Common myeloid progenitor, CD34-positive (primary cell): Measurements from ENCODE around the gene VEGFB.
"Not testable (repeated sequence)": the region's sequence is repeated elsewhere in the genome, so short reads cannot be mapped to it uniquely, and the experiment has no call there.

ENCODE experiments used
- CTCF ChIA-PET: fragments of 350-600 bp; sonication (Branson Sonifier 250); formaldehyde crosslinking; loops from one replicate; lab custom pipeline; 2021; ENCODE audit warnings: antibody characterized with exemption; lab: Charles Lee
- POLR2A ChIA-PET: fragments of 350-600 bp; sonication (Branson Sonifier 250); formaldehyde crosslinking; loops from one replicate; lab custom pipeline; 2021; ENCODE audit warnings: antibody characterized with exemption; lab: Charles Lee
- DNase-seq, 3 donors: peaks; one replicate each; pipeline versions ENCODE4 v3.0.0 to v3.0.0-alpha.2; 2013
- H3K27ac ChIP-seq, 2 experiments: 1 replicate in 1 of 2; 2 replicates in 1 of 2; pipeline ENCODE4 v1.7.0; 2013; ENCODE audit warnings: inconsistent platforms in 2 of 2, low read length in 2 of 2, mild to moderate bottlenecking in 2 of 2, low read depth in 1 of 2, moderate library complexity in 1 of 2; ENCODE audit not compliant: severe bottlenecking in 2 of 2, insufficient read depth in 1 of 2, poor library complexity in 1 of 2
- H3K27me3 ChIP-seq, 5 experiments: replicated peaks in 2 of 5; 1 replicate in 3 of 5; 2 replicates in 2 of 5; pipeline versions ENCODE4 v1.6.1 to v1.7.0; 2013; ENCODE audit warnings: low read length in 4 of 5, mild to moderate bottlenecking in 2 of 5, moderate library complexity in 2 of 5, inconsistent platforms in 1 of 5; ENCODE audit not compliant: insufficient read depth in 5 of 5, control insufficient read depth in 4 of 5
- H3K36me3 ChIP-seq, 4 experiments: 1 replicate in 2 of 4; 2 replicates in 2 of 4; pipeline versions ENCODE4 v1.6.1 to v1.7.0; 2013; ENCODE audit warnings: low read length in 3 of 4, control low read depth in 1 of 4, mild to moderate bottlenecking in 1 of 4; ENCODE audit not compliant: control insufficient read depth in 4 of 4, insufficient read depth in 4 of 4
- H3K4me1 ChIP-seq, 4 experiments: 1 replicate in 3 of 4; 2 replicates in 1 of 4; pipeline versions ENCODE4 v1.6.1 to v1.7.1; 2013; ENCODE audit warnings: low read length in 3 of 4, mild to moderate bottlenecking in 3 of 4, control low read depth in 1 of 4, inconsistent platforms in 1 of 4, moderate library complexity in 1 of 4; ENCODE audit not compliant: control insufficient read depth in 4 of 4, insufficient read depth in 4 of 4; ENCODE audit errors: control extremely low read depth in 1 of 4
- H3K4me3 ChIP-seq, 7 experiments: 1 replicate in 4 of 7; 2 replicates in 3 of 7; pipeline versions ENCODE4 v1.5.1 to v1.7.0; 2013; ENCODE audit warnings: mild to moderate bottlenecking in 7 of 7, low read length in 6 of 7, moderate library complexity in 6 of 7, inconsistent platforms in 2 of 7, low read depth in 2 of 7, control low read depth in 1 of 7; ENCODE audit not compliant: insufficient read depth in 4 of 7, control insufficient read depth in 1 of 7; ENCODE audit errors: extremely low read depth in 1 of 7
- H3K9me3 ChIP-seq, 5 experiments: 1 replicate in 4 of 5; 2 replicates in 1 of 5; pipeline versions ENCODE4 v1.6.1 to v1.7.1; 2013; ENCODE audit warnings: low read length in 4 of 5, mild to moderate bottlenecking in 2 of 5, inconsistent platforms in 1 of 5, low read depth in 1 of 5, moderate library complexity in 1 of 5; ENCODE audit not compliant: control insufficient read depth in 4 of 5, insufficient read depth in 2 of 5; ENCODE audit errors: control extremely low read depth in 1 of 5
- WGBS: methylation state at CpG from one replicate; pipeline ENCODE4 v1.1.5; 2013; ENCODE audit not compliant: insufficient coverage; 5-methylcytosine and 5-hydroxymethylcytosine counted together

Gene VEGFB

GRCh38 chr11:64244966-64245365, 10.6 kb downstream of the VEGFB start:
- DNase-seq: no peak
- WGBS: 54% methylated on average over 3 of the region's 6 CpGs
- H3K4me1 ChIP-seq: peaks cover 2 to 75% (median 72%) of the 10 kb centered on the region in 4 experiments
- peak overlapping the region in 6 of 7 experiments; percentile 2 to 98 (median 86) for H3K4me3 ChIP-seq
- no peaks in the 10 kb centered on the region for H3K9me3 ChIP-seq
- peaks cover 0 to 20% (median 12%) of the 10 kb centered on the region in 4 experiments for H3K36me3 ChIP-seq
- H3K27ac ChIP-seq: peak overlapping the region; percentile 46 to 75
- H3K27me3 ChIP-seq: no peaks in the 10 kb centered on the region
- ChIA-PET CTCF (interaction anchor here (0.7 to 12.2 kb wide), 12 partner anchors 10 to 110 kb away, joined by 3 to 177 read pairs (median 4); partner anchors contain the start of genes CATSPERZ, FERMT3 and VEGFB), POLR2A (interaction anchor here (0.6 to 7.6 kb wide), 7 partner anchors 15 to 498 kb away, joined by 3 to 74 read pairs (median 4); partner anchors contain the start of genes DNAJC4, FERMT3, NUDT22 and STIP1)

- H3K4me3 ChIP-seq: peak overlapping the region in 6 of 7 experiments; percentile 52 to 98 (median 86)
- H3K36me3 ChIP-seq: peaks cover 0 to 20% (median 12%) of the 10 kb centered on the region in 4 experiments
- H3K4me1 ChIP-seq: peaks cover 2 to 74% (median 72%) of the 10 kb centered on the region in 4 experiments
- peak overlapping the region; percentile 46 to 75 for H3K27ac ChIP-seq
- 0% methylated on average over 3 of the region's 6 CpGs for WGBS
- H3K9me3 ChIP-seq: no peaks in the 10 kb centered on the region
- ChIA-PET POLR2A (interaction anchor here (0.6 to 7.6 kb wide), 5 partner anchors 15 to 498 kb away, joined by 3 to 74 read pairs (median 3); partner anchors contain the start of genes DNAJC4, FERMT3, NUDT22 and TRPT1), CTCF (interaction anchor here (0.7 to 12.2 kb wide), 8 partner anchors 10 to 110 kb away, joined by 3 to 177 read pairs (median 4); partner anchors contain the start of genes FERMT3 and VEGFB)
- DNase-seq: peak in 2 of 3 donors; percentile 58 to 77
- H3K27me3 ChIP-seq: no peaks in the 10 kb centered on the region
Measured at GRCh38 chr11:64245401-64245796, 11.0 kb downstream of the VEGFB start.

DNA sequence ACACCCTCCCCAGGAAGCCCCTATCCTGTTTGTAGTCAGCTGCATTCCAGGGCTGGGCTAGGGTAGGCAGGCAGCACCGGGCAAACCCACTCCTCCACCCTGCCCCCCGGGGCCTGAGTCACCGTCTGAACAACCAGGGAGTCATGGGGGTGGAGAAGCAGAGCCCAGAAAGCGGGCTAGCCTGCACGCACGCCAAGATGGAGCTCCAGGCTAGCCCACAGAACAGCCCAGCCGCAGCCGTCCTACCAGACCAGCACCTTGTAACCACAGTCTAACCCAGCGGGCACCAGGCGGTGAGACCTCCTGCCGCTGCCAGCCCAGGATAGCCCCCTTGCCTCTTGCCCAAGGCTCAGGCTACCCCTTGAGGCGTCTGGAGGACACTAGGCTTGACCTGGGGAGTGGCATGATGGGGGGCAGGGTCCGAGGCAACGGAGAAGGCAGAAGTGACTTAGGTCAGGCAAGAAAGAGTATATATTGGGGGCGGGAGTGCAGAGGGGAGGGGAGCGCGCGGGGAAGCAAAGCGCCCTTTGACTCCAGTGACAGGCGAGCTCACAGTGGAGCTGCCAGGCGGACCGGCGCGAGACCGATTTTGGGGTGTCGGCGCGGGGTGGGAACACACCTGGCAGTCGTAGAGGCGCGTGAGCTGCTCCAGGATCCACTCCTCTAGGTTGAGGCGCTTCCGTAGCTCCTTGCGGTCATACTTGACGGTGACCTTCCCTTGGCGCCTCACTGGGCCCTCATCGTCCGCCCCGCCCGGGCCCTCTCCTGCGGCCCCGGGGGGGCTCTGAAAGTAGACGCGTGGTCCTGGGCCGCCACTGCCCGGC, 11.6 kb downstream of the VEGFB start:
- Histone ChIP-seq H3K4me1 (peaks cover 2 to 76% (median 75%) of the 10 kb centered on the region in 4 experiments), H3K27me3 (no peaks in the 10 kb centered on the region), H3K9me3 (no peaks in the 10 kb centered on the region), H3K27ac (peak overlapping the region in 1 of 2 experiments; percentile 75), H3K4me3 (peak overlapping the region; percentile 52 to 98 (median 85)), H3K36me3 (peaks cover 0 to 20% (median 12%) of the 10 kb centered on the region in 4 experiments)
- peak; percentile 83 to 93 (median 89) for DNase-seq
- ChIA-PET CTCF (interaction anchor here (0.6 to 12.2 kb wide), 12 partner anchors 10 to 109 kb away, joined by 3 to 177 read pairs (median 4); partner anchors contain the start of genes FERMT3 and VEGFB), POLR2A (interaction anchor here (0.6 to 7.6 kb wide), 5 partner anchors 16 to 497 kb away, joined by 3 to 74 read pairs (median 3); partner anchors contain the start of genes DNAJC4, FERMT3, NUDT22 and TRPT1)
- 0% methylated on average over 26 of the region's 46 CpGs for WGBS

GRCh38 chr11:64246621-64246870, 12.2 kb downstream of the VEGFB start:
- DNase-seq, H3K9me3 ChIP-seq, H3K27ac ChIP-seq, H3K27me3 ChIP-seq: not testable (repeated sequence)
- WGBS: 6% methylated on average over 9 of the region's 43 CpGs
- POLR2A ChIA-PET: interaction anchor here (1.4 to 7.6 kb wide), 2 partner anchors 39 to 40 kb away, joined by 3 to 74 read pairs; partner anchors contain the start of gene FERMT3
- Histone ChIP-seq H3K36me3 (peaks cover 0 to 20% (median 12%) of the 10 kb centered on the region in 4 experiments), H3K4me3 (peak overlapping the region in 6 of 7 experiments; percentile 52 to 98 (median 86)), H3K4me1 (peaks cover 2 to 78% (median 76%) of the 10 kb centered on the region in 4 experiments)
- CTCF ChIA-PET: interaction anchor here (1.4 to 12.2 kb wide), 5 partner anchors 14 to 106 kb away, joined by 3 to 177 read pairs (median 7); partner anchors contain the start of gene FERMT3

DNA sequence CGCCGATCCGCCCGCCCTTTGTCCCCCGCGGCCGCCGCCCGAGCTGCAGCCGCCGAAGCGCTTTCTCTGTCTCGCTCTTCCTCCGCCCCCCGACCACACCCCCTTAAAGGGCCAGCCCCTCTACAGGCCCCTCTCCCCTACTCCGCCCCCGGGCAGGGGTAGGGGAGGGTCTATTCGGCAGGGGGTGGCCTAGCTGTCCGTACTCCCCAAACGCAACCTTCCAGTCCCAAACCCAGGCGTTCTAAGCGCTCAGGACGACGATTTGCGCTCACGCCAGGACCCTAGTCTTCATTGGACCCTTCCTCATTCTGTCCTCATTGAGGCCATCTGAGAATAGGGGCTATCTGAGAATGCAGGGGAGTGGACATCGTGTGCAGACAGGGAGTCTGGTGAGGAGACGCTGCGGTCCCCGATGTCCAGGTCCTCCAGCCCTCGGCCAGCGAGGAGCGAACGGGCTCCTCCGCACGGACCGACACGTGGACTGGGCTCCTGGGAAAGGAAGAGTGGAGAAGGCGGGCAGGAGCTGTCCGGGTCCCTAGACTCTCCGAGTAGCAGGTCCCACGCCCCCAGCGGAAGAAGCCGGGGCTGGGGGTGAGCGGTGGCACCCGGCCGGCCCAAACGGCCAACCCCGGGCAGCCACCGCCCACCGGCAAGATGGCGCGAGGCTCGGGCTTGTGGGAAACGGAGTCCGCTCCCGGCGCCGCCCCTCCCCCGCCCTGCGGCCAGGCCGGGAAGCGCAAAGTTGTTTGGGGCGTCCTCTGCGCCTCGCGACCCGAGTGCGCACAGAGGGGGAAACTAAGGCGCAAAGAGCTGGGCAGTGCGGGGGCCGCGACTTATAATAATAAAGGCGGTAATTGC, 12.7 kb downstream of the VEGFB start, which contains the start of gene PPP1R14B:
TSS of gene PPP1R14B (minus strand) at position 73 of the 858 bp plus-strand sequence. CDS start 270 bp downstream, outside the sequence.
- WGBS: 2% methylated on average over 43 of the region's 74 CpGs
- H3K4me1 ChIP-seq: peaks cover 2 to 79% (median 78%) of the 10 kb centered on the region in 4 experiments
- H3K9me3 ChIP-seq: no peaks in the 10 kb centered on the region
- DNase-seq: peak; percentile 73 to 87 (median 83)
- ChIA-PET POLR2A (interaction anchor here (1.0 to 7.6 kb wide), 3 partner anchors 38 to 41 kb away, joined by 3 to 74 read pairs (median 3); partner anchors contain the start of genes FERMT3 and GPR137), CTCF (interaction anchor here (1.4 to 12.2 kb wide), 5 partner anchors 10 to 106 kb away, joined by 3 to 177 read pairs (median 6); partner anchors contain the start of gene FERMT3)
- H3K27ac ChIP-seq: peak within 1 kb of the TSS in 1 of 2 experiments; percentile 75
- peak within 1 kb of the TSS; percentile 52 to 98 (median 86) for H3K4me3 ChIP-seq
- peaks cover 0 to 20% (median 12%) of the 10 kb centered on the region in 4 experiments for H3K36me3 ChIP-seq
- H3K27me3 ChIP-seq: no peaks in the 10 kb centered on the region
